ENCODE results near the gene CANX.

DNA sequence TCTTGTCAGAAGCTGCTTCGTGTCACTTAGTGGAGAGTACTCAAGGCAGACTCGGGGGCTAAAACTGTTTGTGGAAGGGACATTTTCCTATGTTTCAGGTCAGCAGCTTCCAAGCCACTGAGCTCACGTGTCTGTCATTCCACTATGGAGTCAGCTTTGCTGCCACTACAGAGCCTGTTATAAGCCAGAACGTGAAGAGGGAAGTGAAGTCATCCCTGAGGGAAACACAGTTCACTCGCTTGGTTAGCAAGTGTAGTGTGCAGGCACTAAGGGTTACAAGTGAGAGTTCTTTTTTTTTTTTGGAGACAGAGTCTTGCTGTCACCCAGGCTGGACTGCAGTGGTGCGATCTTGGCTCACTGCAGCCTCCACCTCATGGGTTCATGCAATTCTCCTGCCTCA, 70.5 kb downstream of the CANX start:
- TF ChIP-seq, protein P1, sequence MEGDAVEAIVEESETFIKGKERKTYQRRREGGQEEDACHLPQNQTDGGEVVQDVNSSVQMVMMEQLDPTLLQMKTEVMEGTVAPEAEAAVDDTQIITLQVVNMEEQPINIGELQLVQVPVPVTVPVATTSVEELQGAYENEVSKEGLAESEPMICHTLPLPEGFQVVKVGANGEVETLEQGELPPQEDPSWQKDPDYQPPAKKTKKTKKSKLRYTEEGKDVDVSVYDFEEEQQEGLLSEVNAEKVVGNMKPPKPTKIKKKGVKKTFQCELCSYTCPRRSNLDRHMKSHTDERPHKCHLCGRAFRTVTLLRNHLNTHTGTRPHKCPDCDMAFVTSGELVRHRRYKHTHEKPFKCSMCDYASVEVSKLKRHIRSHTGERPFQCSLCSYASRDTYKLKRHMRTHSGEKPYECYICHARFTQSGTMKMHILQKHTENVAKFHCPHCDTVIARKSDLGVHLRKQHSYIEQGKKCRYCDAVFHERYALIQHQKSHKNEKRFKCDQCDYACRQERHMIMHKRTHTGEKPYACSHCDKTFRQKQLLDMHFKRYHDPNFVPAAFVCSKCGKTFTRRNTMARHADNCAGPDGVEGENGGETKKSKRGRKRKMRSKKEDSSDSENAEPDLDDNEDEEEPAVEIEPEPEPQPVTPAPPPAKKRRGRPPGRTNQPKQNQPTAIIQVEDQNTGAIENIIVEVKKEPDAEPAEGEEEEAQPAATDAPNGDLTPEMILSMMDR (IDR thresholded peaks at IDR 0.05; ENCODE audit: low read depth, low read length, poor library complexity, severe bottlenecking), result no peak
- TF ChIP-seq EZH2phosphoT487 (IDR thresholded peaks at IDR 0.05; ENCODE audit: borderline replicate concordance, low read length), result no peak
